Measurements from ENCODE around the gene MDFIC2.

DNA sequence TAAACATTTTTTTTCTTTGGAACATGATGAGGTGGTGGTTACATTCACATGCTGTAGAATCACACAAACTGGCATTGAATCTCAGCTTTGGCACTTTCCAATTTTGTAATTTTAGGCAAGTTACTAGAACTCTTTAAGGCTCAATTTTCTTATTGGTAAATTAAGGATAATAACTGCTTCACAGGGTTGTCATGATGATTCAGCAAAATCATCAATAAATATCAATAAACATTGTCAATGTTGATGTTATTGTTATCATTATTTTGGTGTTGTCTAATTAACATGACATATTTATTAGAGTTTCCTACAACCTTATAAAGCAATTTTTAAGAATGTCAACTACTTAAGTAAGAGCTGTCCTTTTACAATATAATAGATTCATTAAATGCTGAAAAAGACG, 1.6 kb downstream of the MDFIC2 start:
- TF ChIP-seq CTCF (IDR thresholded peaks at IDR 0.05) (no peak), EP300 (IDR thresholded peaks at IDR 0.05) (no peak), POLR2A (IDR thresholded peaks at IDR 0.05) (no peak), POLR2AphosphoS5 (IDR thresholded peaks at IDR 0.05) (no peak)
